PFSK-1 (cell line): Measurements from ENCODE around the gene LAMA1.

ENCODE experiments used
- FOXP2 ChIP-seq: optimal IDR thresholded peaks from 2 replicates; pipeline ENCODE3; 2011; ENCODE audit warnings: borderline replicate concordance, control low read depth, inconsistent platforms; ENCODE audit not compliant: insufficient read depth; ENCODE audit errors: extremely low read length, extremely low read depth
- POLR2AphosphoS5 ChIP-seq: IDR thresholded peaks from 2 replicates; pipeline ENCODE4 v1.6.1; 2012; ENCODE audit warnings: low read depth, mild to moderate bottlenecking, control low read depth, low read length, moderate library complexity
- SIN3A ChIP-seq: IDR thresholded peaks from 2 replicates; pipeline ENCODE4 v1.6.1; 2012; ENCODE audit warnings: mild to moderate bottlenecking, low read length, moderate library complexity, borderline replicate concordance; ENCODE audit not compliant: insufficient read depth
- TAF1 ChIP-seq: IDR thresholded peaks from 2 replicates; pipeline ENCODE4 v1.6.1; 2012; ENCODE audit warnings: low read length, control low read depth, borderline replicate concordance; ENCODE audit not compliant: insufficient read depth
- TF ChIP-seq, protein P1 (sequence below), 2 experiments: IDR thresholded peaks; 2 replicates each; pipeline versions ENCODE4 v1.6.1 to v1.8.0; 2011 to 2012; ENCODE audit warnings: low read depth in 2 of 2, low read length in 2 of 2, control low read depth in 1 of 2, inconsistent platforms in 1 of 2, mild to moderate bottlenecking in 1 of 2, moderate library complexity in 1 of 2; ENCODE audit not compliant: insufficient read depth in 1 of 2

Gene LAMA1

DNA sequence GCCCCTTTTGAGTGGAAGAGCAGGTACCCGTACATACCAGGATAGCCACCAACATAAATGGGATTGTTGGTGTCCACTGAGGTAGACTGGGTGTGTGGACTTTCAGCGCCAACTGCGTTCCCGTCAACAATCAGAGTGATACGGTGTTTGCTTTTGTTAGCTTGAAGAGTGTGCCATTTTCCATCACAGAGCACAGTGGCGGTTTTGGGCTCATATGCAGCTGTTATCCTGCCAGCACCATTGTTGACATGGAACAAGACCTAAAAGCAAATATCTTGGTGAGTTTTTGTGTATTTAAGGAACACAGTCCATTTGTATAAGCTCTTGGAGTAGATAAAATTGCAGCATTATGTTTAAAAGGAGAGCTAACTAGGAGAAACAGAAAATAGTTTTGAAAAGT lies 174.5 kb downstream of the LAMA1 start:
- TF ChIP-seq FOXP2 (no peak), TAF1 (no peak), POLR2AphosphoS5 (no peak), SIN3A (no peak)
- TF ChIP-seq, protein P1, sequence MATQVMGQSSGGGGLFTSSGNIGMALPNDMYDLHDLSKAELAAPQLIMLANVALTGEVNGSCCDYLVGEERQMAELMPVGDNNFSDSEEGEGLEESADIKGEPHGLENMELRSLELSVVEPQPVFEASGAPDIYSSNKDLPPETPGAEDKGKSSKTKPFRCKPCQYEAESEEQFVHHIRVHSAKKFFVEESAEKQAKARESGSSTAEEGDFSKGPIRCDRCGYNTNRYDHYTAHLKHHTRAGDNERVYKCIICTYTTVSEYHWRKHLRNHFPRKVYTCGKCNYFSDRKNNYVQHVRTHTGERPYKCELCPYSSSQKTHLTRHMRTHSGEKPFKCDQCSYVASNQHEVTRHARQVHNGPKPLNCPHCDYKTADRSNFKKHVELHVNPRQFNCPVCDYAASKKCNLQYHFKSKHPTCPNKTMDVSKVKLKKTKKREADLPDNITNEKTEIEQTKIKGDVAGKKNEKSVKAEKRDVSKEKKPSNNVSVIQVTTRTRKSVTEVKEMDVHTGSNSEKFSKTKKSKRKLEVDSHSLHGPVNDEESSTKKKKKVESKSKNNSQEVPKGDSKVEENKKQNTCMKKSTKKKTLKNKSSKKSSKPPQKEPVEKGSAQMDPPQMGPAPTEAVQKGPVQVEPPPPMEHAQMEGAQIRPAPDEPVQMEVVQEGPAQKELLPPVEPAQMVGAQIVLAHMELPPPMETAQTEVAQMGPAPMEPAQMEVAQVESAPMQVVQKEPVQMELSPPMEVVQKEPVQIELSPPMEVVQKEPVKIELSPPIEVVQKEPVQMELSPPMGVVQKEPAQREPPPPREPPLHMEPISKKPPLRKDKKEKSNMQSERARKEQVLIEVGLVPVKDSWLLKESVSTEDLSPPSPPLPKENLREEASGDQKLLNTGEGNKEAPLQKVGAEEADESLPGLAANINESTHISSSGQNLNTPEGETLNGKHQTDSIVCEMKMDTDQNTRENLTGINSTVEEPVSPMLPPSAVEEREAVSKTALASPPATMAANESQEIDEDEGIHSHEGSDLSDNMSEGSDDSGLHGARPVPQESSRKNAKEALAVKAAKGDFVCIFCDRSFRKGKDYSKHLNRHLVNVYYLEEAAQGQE (IDR thresholded peaks at IDR 0.05; ENCODE audit: insufficient read depth in 1 of 2, low read depth in 2 of 2, low read length in 2 of 2): no peak

DNA sequence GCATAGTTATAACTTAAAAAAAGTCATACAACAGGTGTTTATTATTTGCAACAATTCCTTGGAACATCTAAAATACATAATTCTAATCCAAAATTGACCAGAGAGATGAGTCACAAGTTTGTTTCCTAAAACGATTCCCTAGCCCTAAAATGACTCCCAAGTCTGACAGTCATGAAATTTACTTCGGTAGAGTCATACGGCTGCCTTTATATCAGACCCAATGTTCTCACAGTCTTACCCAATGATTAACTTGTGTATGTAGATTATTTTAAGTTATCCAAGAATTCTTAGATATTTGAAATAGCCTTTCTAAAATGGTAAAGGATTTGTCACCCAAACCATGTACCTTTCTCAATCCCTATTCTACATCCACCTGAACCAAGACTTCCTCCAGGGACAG lies 174.9 kb downstream of the LAMA1 start:
- TF ChIP-seq, protein P1 (IDR thresholded peaks at IDR 0.05; ENCODE audit: insufficient read depth in 1 of 2, low read depth in 2 of 2, low read length in 2 of 2): no peak
- TF ChIP-seq SIN3A: no peak
- TF ChIP-seq TAF1: no peak
- no peak for TF ChIP-seq POLR2AphosphoS5
- TF ChIP-seq FOXP2: no peak

DNA sequence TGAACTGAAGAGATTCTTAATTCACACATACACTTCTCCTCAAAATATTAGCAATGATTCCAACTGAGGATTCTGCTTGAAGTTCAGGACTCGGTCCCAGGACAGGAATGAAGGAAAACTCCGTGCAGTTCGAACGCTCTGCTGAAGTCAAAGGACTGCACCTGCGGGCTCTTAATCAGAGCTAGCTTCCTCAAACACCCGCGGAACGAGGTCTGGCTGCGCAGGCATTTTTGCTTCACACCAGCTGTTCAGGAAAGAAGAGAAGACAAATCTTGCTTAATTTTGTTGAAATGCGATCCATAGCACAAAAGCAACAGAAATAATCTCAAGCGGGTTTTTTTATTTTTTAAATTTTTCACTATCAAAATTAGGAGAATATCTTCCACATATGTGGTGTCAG lies 175.6 kb downstream of the LAMA1 start:
- TF ChIP-seq POLR2AphosphoS5: no peak
- TF ChIP-seq, protein P1 (IDR thresholded peaks at IDR 0.05; ENCODE audit: insufficient read depth in 1 of 2, low read depth in 2 of 2, low read length in 2 of 2): no peak
- no peak for TF ChIP-seq TAF1
- no peak for TF ChIP-seq SIN3A
- TF ChIP-seq FOXP2: no peak

DNA sequence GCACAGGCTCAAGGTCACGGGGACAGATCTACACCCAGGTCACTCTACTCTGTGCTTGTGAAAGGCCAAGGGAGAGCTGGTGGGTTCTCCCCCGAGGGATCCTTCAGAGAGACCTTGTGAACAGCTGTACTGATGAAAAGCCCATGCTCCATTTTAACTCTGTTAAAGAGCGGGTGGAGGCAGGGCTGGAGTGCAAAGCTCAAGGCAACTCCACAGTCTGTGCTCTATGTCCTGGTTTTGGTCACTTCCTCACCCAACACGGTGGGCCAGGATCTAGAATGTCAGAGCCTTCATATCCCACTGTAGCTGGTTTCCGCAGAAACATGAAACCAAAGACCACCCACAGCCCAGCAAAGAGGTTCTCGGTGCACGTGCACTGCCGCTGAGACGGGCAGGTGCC lies 177.1 kb downstream of the LAMA1 start:
- TF ChIP-seq SIN3A (no peak), FOXP2 (no peak), TAF1 (no peak), POLR2AphosphoS5 (no peak)
- TF ChIP-seq, protein P1 (IDR thresholded peaks at IDR 0.05; ENCODE audit: insufficient read depth in 1 of 2, low read depth in 2 of 2, low read length in 2 of 2): no peak

DNA sequence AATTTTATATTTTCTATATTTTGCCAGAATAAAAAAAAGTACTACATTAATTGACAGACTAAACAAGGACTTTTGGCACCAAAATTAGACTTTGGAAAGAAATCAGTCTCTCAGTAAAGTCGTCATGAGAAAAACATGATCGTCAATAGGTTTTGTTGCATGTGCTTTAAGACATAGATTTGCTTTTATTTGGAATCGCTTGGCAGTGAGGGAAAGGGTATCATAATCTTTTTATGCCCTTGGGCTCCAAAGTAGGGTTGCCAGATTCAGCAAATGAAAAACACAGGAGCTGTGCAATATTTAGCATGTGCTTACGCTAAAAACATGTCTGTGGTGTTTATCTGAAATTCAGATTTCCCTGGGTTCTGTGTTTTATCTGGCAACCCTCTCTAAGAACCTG lies 177.6 kb downstream of the LAMA1 start:
- TF ChIP-seq FOXP2 (no peak), POLR2AphosphoS5 (no peak), SIN3A (no peak), TAF1 (no peak)
- TF ChIP-seq, protein P1 (IDR thresholded peaks at IDR 0.05; ENCODE audit: insufficient read depth in 1 of 2, low read depth in 2 of 2, low read length in 2 of 2): no peak
